Measurements from ENCODE around the gene PPIP5K1.
"Not testable (repeated sequence)": the region's sequence is repeated elsewhere in the genome, so short reads cannot be mapped to it uniquely, and the experiment has no call there.

The PPIP5K1 gene

DNA sequence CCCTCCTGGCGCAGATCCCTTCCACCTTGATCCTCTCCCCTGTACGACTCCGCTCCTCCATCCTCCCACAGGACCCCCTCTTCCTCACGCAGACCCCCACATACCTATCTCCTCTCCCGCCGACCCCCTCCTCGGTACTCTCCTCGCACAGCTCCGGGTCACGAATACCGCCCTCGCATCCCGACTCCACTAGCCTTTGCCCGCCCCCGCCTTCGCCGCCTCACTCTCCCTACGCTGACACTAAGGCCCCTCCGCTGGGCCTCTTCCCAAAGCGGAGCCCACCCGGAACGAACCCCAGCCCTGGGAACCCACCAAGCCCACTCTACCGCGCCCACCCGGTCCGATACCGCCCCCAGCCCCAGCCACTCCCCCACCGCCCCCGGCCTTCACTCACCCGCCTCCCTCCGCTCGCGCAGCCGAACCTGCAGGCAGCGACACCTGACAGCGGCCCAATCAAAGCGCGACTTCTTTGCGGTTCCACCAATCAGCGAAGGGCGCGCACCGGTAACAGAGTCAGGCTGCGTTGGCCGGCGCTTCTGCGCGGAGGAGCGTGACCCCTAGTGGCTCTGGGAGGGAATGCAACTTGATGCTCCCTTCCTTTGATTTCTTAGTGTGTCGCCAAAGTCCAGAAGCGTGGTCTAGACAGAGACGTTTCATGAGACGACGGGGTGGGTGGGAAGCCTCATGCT is at the start of gene PPIP5K1:
PPIP5K1 (minus strand) TSS at position 431 of the 689 bp plus-strand sequence. CDS start 5,704 bp downstream, outside the sequence.
- intact Hi-C loops (cut with DNase I); DNase-seq: not testable (repeated sequence)

DNA sequence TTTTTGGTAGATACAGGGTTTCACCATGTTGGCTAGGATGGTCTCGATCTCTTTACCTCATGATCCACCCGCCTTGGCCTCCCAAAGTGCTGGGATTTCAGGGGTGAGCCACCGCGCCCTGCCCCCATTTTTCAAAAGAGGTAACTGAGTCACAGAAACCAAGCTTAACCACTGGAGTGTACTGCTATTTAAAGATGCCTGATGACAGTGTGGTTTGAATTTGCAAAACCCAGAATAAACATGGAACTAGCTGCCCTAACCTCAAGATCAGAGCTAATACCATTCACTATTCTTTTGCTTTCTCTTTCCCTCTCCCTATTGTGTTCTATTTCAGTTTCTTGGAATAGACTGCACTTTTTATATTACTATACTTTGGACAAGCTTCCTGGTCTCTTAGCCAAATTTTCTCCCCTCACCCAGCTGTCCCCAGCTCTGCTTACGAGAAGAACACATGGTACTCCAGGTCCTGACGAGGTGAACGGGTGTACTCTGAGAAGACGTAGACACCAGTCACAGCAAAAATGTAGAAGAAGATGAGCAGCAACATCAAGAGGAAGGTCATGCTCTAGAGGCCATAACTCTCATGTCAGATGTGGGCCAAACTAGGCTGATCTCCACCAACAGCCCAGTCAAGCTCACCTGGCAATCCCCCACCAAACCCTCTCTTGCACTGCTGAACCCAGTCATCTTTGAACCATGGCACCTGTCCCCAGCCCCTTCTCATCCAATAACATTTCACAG is 48.6 kb upstream of the PPIP5K1 start:
- intact Hi-C loops (cut with DNase I); DNase-seq: not testable (repeated sequence)

DNA sequence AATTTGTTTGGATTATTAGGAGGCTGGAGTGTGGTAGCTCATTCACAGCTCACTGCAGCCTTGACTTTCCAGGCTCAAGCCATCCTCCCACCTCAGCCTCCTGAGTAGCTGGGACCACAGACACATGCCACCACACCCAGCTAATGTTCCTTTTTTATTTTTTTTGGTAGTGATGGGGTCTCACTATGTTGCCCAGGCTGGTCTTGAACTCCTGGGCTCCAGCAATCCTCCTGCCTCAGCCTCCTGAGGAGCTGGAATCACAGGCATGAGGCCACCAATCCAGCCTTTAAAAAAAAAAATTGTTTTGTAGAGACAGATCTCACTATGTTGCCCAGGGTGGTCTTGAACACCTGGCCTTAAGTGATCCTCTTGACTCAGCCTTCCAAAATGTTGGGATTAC is 36.9 kb upstream of the PPIP5K1 start:
- intact Hi-C loops (cut with DNase I), result not testable (repeated sequence)

DNA sequence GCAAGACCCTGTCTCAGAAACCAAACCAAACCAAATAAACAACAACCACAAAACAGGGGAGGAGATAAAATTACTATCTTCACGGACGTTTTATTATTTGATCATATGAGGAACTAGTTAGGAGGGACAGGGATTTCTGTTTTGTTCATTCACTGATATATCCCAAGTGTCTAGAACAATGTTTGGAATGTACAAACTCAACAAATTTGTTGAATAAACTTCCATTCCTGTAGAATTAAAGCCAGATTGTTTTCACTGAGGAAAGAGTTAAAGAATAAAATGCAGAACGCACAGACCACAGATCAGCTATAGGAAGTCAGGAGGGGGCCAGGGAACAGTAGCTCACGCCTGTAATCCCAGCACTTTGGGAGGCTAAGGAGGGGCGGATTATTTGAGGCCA is 35.1 kb upstream of the PPIP5K1 start:
- intact Hi-C loops (cut with DNase I), result no loop called here
- no peak for DNase-seq

More for the DNA sequence above, 36.9 kb upstream of the PPIP5K1 start:
- DNase-seq, result not testable (repeated sequence)

DNA sequence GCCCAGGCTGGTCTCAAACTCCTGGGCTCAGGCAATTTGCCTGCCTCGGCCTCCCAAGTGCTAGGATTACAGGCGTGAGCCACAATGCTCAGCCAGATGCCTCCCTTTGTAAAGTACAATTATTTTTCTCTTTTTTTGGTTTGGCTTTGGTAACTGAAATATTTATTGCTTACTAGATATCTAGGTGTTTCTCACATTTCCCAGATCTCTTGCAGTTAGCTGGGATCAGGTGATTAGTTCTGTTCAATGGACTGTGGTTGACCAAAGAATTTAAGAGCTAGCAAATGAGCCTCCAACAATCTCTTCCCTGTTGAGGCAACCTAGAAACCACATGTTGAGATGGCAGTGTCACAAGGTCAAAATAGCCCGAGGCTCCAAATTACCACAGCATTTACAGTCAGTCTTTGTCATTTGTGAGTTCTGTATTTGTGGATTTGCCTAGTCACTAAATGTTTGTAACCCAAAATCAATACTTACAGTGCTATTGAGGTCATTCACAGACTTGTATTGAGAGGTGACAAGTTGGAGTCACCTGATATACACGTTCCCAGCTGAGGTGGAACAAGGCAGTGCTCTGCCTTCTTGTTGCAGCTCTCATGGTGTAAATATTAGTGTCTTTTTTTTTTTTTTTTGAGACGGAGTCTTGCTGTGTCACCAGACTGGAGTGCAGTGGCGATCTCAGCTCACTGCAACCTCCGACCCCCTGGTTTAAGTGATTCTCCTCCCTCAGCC is 32.2 kb upstream of the PPIP5K1 start:
- intact Hi-C loops (cut with DNase I); DNase-seq: not testable (repeated sequence)

DNA sequence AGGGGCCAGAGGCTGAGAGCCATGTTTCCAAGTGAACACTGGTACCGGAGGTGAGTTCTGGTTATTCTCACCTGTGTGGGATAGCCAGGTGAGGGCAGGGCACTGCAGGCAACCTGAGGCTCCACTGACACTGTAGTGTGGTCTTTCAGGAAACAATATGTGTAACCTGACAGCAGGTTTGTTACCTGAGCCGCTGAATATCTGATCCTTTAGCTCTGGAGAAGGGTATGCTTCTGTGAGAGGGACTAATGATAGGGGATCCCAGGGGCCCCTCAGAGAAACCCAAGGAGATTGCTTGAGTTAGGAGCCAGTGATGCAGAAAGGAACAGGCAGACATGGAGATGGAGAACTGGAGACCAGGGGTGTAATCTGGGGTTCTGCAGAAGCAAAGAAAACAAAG is 28.7 kb upstream of the PPIP5K1 start, which contains the start of gene STRC:
STRC (minus strand) TSS at position 101 of the 400 bp plus-strand sequence; CDS start at position 23, 78 bp downstream.
- intact Hi-C loops (cut with DNase I); DNase-seq: not testable (repeated sequence)

DNA sequence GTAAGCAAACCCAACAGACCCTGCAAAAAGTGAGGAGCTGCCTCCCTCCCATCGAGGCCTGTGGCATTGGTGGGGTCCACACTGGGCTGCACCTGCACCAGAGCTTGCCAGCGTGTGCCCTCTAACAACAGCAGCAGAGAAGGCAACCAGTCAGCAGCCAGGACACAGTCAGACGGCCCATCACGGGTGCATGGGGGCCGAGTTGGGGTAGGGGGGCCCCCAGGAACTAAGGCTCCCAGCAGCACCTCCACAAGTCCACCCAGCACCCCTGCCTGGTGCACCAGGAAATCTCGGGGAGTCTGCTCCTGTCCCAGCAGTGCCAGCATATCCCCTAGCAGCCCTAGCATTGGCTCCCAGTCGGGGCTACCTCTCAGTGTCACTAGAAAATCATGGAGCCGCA is 27.7 kb upstream of the PPIP5K1 start:
- intact Hi-C loops (cut with DNase I); DNase-seq: not testable (repeated sequence)

DNA sequence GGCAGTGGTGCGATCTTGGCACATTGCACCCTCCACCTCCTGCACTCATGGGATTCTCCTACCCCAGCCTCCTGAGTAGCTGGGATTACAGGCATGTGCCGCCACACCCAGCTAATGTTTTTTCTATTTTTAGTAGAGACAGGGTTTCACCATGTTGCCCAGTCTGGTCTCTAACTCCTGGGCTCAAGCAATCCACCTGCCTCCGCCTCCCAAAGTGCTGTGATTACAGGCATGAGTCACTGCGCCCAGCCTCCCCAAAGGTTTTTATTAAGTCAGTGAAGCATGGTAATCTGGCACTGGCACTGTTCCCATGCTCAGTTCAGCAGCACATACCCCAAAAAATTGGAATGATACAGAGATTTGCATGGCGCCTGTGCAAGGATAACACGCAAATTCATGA is 12.2 kb upstream of the PPIP5K1 start:
- intact Hi-C loops (cut with DNase I), result not testable (repeated sequence)
- DNase-seq, result peak; percentile 30 to 90 (median 66)

DNA sequence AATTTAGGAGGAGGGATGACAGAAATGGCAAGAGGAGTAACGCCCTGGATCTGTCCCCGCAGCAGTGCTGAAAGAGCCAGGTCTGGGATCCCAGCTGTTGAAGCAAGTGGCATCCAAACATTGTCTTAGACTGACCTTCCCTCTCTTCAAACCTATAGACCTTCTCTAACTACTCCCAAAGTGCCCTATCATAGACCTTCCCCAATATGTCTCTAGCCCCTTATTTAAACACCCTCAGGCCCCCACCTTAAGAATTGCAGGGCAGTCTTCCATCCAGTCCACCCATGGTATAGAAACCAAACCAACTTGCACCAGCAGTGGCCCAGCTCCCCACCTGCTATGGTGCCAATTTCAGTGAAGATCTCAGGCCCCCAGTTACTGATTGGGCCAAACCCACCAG is 10.2 kb upstream of the PPIP5K1 start:
- intact Hi-C loops (cut with DNase I); DNase-seq: not testable (repeated sequence)

DNA sequence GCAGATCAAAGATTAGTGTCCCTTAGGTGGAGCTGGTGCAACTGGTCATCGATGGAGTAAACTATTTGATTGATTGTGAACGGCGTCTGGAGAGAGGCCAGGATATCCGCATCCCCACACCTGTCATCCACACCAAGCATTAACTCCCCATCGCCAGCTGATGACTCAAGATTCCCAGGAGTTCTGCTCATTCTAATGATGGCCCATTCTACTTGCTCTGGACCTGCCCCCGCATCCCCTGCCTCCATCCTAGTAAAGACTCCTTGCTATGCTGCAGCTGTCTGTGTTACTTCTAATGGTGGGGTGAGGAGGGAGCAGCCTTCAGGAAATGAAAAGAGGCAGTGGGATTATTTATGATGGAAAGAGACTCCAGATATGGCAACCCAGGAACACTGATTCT is 9.1 kb upstream of the PPIP5K1 start:
- intact Hi-C loops (cut with DNase I), result not testable (repeated sequence)

DNA sequence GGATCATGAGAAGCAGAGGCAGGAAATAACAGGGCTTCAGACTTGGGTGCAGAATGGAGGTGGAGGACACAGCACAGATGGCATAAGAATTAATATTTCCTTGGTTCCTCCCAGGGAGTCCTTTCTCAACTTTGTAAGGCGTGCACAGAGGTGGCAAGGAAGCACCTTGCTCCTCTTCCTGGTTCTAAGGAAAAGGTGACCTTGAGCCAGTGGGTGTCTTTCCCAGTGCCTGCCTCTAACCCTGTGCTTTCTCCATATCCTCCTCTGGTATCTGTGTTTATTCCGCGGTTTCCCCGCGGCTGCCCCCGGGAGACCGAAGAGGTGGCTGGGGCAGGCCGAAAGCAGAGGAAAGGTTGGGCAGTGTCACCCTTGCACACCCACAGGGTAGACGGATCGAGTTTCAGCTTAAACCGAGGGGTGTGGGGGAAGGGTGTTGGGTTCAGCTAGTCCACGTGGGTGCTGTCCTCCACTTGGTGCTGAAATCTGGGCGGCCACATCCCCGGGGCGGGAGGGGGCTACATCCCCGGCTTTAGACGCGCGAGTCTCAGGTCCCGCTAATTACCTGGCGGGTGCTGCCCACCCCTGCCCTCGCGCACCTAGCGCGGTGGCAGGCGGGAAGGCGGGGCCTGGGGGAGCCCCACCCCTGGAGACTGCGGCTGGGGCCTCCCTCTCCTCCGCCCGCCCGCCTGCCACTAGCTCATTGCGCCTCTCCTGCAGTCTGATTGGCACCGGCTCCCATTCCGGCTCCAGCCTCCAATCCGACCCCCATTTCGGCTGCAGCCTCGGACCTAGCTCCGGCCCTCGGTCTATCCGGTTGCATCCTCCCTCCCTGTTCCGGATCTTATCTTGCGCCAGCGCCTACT is 3.6 kb upstream of the PPIP5K1 start, which contains the start of gene CKMT1B:
CKMT1B (plus strand) TSS at position 700 of the 863 bp plus-strand sequence. CDS start 192 bp downstream, outside the sequence.
- DNase-seq; intact Hi-C loops (cut with DNase I): not testable (repeated sequence)

More for the DNA sequence above, 9.1 kb upstream of the PPIP5K1 start:
- DNase-seq, result peak in 33 of 42 donors; percentile 5 to 71 (median 32)

DNA sequence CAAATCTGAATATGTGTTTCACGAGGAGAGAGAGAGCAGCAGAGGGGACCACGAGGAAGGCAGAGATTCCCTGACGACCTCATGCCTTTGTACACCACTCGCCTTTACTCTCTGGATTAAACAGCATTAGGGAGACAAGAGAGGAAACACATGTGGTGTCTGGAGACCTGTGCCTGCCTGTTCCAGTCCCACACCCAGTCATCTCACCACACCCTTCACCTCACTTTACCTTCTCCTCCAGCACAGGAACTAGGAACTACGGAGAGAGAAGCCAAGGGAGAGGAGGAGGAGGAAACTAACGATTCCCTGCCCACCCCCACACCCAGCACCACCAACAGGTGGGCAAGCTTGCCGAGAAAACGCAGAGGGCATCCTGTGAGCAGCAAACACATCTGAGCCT is 2.8 kb upstream of the PPIP5K1 start:
- intact Hi-C loops (cut with DNase I), result not testable (repeated sequence)
- peak in 1 of 42 donors; percentile 12 for DNase-seq

DNA sequence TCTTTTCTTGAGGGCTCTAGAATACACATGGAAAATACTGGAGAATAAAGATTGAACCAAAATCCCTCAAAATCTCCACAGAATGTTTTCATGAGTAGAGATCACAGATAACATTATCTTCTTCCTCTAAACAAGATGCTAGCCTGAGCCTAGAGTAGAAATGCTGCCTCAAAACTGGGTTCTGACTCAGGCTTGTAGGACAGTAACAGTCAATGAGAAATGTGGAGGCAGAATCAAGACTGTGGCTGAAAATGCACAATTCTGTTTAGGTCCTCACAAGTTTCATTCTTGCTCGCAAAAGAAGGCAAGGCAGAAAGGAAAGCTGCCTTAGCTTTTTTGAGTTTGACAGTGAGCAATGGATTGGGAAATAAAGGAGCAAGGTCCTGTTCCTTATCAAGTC is 15.4 kb downstream of the PPIP5K1 start:
- intact Hi-C loops (cut with DNase I); DNase-seq: not testable (repeated sequence)

DNA sequence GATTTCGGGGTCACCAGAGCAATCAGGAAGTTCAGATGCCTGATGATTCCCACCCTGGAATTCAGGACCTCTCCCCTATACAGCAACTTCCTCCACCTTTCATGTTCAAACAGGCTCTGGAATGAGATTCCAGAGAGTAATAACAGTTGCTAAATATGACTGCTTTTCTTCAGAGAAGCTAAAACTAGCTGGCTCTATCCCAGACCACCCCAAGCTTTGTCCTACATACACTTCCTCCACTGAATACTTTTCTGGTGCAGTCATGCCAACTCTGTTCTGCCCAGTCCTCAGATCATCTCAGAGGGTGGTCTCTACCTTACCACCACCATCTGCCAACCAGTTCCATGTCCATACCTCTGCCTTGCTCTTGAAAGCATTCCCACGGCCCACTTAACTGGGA is 23.4 kb downstream of the PPIP5K1 start:
- intact Hi-C loops (cut with DNase I); DNase-seq: not testable (repeated sequence)

DNA sequence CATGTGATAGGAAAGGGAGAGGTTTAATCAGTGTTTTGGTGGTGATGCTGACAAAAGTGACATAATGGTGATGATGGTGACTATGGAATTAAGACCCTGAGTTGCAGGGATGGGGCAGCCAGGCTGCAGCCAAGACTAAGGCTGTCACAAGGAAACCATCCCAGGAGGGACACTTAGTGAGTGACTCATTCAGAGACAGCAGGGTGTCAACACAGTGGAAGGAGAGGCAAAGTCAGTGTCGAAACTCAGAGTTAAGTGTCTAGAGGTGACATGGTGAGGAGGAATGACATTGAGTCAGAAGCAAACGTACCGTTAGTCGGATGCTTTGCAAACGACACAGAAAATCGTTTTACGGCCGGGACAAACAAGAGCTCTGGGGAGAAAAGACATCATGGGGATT is 26.2 kb downstream of the PPIP5K1 start:
- DNase-seq; intact Hi-C loops (cut with DNase I): not testable (repeated sequence)

DNA sequence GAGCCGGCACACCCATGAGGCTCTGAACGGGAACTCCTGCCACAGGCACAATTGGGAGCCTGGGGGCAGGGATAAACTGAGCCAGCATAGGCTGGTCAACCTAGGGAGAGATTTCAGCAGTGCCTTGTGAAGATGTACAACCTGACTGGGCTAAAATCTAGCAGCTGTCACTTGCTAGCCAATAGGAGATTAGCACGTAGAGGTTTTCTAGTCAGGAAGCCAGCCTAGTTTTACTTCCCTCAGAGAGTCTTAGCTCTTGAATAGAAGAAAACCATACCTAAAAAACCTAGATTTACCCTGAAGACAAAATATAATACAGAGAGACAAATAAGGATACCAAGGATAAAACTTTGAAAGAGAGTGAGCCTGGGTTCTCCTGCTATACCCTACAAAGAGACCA is 27.3 kb downstream of the PPIP5K1 start:
- intact Hi-C loops (cut with DNase I); DNase-seq: not testable (repeated sequence)

DNA sequence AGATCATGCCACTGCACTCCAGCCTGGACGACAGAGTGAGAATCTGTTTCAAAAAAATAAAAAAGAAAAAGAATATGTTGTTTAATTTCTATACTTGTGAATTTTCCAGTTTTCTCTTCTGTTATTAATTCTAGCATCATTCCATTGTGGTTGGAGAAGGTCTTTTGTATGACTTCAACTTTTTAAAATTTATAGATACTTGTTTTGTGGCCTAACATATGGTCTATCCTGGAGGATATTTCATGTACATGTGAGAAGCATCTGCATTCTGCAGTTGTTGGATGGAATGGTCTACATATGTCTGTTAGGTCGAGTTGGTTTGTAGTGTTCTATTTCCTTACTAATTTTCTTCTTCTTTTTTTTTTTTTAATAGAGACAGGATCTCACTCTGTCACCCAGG is 37.0 kb downstream of the PPIP5K1 start:
- intact Hi-C loops (cut with DNase I), result no loop called here
- DNase-seq, result no peak

DNA sequence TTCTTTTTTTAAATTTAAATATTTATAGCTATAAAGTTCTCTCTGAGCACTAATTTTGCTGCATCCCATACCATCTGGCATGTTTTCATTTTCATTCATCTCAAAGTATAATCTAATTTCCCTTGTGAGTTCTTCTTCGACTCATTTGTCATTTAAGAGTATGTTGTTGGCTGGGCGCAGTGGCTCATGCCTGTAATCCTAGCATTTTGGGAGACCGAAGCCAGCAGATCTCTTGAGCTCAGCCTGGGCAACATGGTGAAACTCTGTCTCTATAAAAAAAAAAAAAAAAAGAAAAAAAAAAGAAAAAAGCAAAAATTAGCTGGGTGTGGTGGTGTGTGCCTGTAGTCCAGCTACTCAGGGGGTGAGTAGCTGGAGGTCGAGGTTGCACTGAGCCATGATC is 37.8 kb downstream of the PPIP5K1 start:
- intact Hi-C loops (cut with DNase I), result no loop called here
- no peak for DNase-seq
